Measurements from ENCODE around the gene AXL. TPM values are rescaled to one million over a fixed set of nuclear protein-coding genes. Genes with fewer than 3 reads are reported as not detected.

The AXL gene
- total RNA-seq, 2 donors from 2014 or later, result 26.1 to 168 TPM

DNA sequence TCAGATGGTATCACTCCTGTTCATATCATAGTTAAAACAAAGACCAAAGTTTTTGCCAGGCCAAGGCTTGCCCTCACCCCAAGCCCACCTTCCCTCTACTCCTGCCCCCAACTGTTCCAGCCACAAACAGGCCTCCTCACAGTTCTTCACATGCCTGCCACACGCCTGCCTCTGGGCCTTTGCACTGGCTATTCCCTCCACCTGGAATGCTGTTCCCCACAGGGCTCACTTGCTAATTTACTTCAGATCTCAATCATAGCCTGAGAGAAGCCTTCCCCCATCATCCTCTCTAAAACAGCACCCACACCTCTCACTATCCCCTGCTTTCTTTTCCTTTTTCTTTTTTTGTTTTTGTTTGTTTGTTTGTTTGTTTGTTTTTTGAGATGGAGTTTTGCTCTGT, 4.9 kb upstream of the AXL start:
- Histone ChIP-seq H3K27me3 (replicated peaks; ENCODE audit: insufficient read depth) (no peaks in the 10 kb centered on the region), H3K27ac (no peak overlapping the region), H3K4me1 (replicated peaks) (no peaks in the 10 kb centered on the region), H3K36me3 (no peaks in the 10 kb centered on the region), H3K9me3 (no peaks in the 10 kb centered on the region), H3K4me3 (no peak overlapping the region)
- no peak for TF ChIP-seq POLR2AphosphoS5 (IDR thresholded peaks at IDR 0.05)
- 100% methylated on average over 1 of the region's 1 CpG for WGBS
- intact Hi-C loops (cut with DNase I), result no loop called here
- no peak for DNase-seq (ENCODE audit: low spot score)

DNA sequence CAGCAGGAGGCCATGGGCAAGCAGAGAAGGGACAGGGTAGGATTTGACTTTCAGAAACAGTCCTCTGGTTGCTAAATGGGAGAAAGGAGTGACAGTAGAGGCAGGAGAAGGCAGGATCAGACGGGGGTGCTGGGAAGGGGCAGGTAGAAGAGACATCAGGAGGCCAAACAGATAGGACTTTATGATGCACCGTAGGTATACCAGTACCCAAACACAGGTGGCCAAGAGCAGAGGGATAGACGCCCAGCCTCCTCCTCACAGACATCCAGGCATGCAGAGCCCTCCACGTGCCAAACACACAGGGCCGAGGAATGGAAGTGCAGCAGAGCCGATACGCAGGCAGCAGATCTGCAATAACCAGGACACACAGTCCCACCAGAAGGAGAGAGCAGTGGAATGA, 1.3 kb upstream of the AXL start:
- Histone ChIP-seq H3K9me3 (no peaks in the 10 kb centered on the region), H3K36me3 (no peaks in the 10 kb centered on the region), H3K27ac (peak overlapping the region; percentile 88 to 91), H3K4me1 (replicated peaks) (no peaks in the 10 kb centered on the region), H3K27me3 (replicated peaks; ENCODE audit: insufficient read depth) (no peaks in the 10 kb centered on the region), H3K4me3 (no peak overlapping the region)
- no peak for DNase-seq (ENCODE audit: low spot score)
- 59% methylated on average over 7 of the region's 7 CpGs for WGBS
- intact Hi-C loops (cut with DNase I), result loop anchor here (5.0 kb wide), 1 partner anchor 90 kb away; no protein-coding TSS in a partner anchor
- TF ChIP-seq POLR2AphosphoS5 (IDR thresholded peaks at IDR 0.05), result no peak
- TF ChIP-seq POLR2A (IDR thresholded peaks at IDR 0.05), result no peak
- TF ChIP-seq, protein P1, sequence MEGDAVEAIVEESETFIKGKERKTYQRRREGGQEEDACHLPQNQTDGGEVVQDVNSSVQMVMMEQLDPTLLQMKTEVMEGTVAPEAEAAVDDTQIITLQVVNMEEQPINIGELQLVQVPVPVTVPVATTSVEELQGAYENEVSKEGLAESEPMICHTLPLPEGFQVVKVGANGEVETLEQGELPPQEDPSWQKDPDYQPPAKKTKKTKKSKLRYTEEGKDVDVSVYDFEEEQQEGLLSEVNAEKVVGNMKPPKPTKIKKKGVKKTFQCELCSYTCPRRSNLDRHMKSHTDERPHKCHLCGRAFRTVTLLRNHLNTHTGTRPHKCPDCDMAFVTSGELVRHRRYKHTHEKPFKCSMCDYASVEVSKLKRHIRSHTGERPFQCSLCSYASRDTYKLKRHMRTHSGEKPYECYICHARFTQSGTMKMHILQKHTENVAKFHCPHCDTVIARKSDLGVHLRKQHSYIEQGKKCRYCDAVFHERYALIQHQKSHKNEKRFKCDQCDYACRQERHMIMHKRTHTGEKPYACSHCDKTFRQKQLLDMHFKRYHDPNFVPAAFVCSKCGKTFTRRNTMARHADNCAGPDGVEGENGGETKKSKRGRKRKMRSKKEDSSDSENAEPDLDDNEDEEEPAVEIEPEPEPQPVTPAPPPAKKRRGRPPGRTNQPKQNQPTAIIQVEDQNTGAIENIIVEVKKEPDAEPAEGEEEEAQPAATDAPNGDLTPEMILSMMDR (IDR thresholded peaks at IDR 0.05), result no peak

DNA sequence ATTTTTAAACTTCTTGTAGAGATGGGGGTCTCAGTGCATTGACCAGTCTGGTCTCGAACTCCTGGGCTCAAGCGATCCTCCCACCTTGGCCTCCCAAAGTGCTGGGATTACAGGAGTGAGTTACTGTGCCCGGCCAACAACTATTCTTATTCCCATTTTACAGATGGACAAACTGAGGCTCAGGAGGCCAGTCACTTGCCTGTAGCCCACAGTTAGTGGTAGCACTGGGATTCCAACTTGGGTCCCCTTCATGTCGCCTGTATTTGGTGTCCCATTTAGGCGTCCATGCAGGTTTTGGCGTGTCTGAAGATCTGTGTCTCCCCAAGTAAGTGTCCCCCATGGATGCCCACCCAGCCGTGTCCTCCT, 791 bp upstream of the AXL start:
- Histone ChIP-seq H3K4me1 (replicated peaks) (no peaks in the 10 kb centered on the region), H3K27ac (peak overlapping the region; percentile 88 to 91), H3K36me3 (no peaks in the 10 kb centered on the region), H3K27me3 (replicated peaks; ENCODE audit: insufficient read depth) (no peaks in the 10 kb centered on the region), H3K9me3 (no peaks in the 10 kb centered on the region), H3K4me3 (peak overlapping the region; percentile 44 to 52)
- no peak for DNase-seq (ENCODE audit: low spot score)
- intact Hi-C loops (cut with DNase I), result loop anchor here (5.0 kb wide), 1 partner anchor 89 kb away; no protein-coding TSS in a partner anchor
- TF ChIP-seq, protein P1 (IDR thresholded peaks at IDR 0.05), result no peak
- TF ChIP-seq POLR2A (IDR thresholded peaks at IDR 0.05), result no peak
- no peak for TF ChIP-seq POLR2AphosphoS5 (IDR thresholded peaks at IDR 0.05)
- 52% methylated on average over 7 of the region's 7 CpGs for WGBS

DNA sequence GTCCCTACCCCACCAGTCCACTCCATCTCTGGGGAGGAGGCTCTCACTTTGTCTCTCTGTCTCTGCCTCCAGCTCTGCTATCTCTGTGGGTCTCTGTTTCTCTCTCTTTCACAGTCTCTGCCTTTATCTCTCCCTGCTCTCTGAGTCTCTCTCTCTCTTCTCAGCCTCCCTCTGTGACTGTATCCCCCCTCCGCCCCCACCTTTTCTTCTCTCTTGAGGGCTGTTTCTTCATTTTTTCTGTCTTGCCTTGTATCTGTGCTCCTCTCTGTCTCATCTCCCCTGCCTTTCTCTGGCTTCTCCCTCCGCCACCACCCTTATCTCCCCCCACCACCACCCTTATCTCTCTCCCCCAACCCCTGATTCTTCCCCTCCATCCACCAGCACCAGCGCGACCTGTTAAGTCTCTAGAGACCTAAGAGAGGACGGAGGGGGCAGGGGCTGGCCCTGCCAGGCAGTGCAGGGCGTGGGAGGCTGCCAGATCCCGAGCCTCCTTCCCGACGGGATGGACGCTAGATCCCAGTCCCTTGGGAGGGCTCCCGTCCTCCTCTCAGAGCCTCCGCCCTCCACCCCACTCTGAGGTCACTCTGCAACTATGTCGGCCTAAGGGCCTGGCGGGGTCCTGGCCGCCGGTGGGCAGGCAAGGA, 1.0 kb downstream of the AXL start:
- Histone ChIP-seq H3K27ac (peak overlapping the region; percentile 88 to 91), H3K36me3 (no peaks in the 10 kb centered on the region), H3K4me3 (peak overlapping the region; percentile 44 to 52), H3K27me3 (replicated peaks; ENCODE audit: insufficient read depth) (no peaks in the 10 kb centered on the region), H3K4me1 (replicated peaks) (no peaks in the 10 kb centered on the region), H3K9me3 (no peaks in the 10 kb centered on the region)
- DNase-seq (ENCODE audit: low spot score), result no peak
- intact Hi-C loops (cut with DNase I), result loop anchor here (5.0 kb wide), 1 partner anchor 87 kb away; no protein-coding TSS in a partner anchor
- TF ChIP-seq POLR2A (IDR thresholded peaks at IDR 0.05) (no peak), POLR2AphosphoS5 (IDR thresholded peaks at IDR 0.05) (no peak)
- TF ChIP-seq, protein P1 (IDR thresholded peaks at IDR 0.05), result no peak
- 29% methylated on average over 15 of the region's 16 CpGs for WGBS

DNA sequence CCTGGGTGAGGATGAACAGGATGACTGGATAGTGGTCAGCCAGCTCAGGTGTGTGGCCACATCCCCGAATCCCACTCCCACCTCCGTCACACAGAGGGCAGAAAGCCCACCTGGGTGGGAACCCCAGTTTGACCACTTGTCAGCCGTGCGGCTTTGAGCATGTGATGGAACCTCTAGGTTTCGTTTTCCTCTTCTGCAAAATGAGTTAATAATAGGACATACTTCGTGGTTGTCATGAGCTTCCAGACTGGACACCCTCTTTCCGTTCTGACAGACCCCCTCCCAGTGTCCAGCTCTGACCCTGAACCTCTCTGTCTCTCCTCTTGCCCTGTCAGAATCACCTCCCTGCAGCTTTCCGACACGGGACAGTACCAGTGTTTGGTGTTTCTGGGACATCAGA, 1.8 kb downstream of the AXL start:
- TF ChIP-seq, protein P1 (IDR thresholded peaks at IDR 0.05), result no peak
- TF ChIP-seq POLR2AphosphoS5 (IDR thresholded peaks at IDR 0.05), result no peak
- no peak for TF ChIP-seq POLR2A (IDR thresholded peaks at IDR 0.05)
- intact Hi-C loops (cut with DNase I), result no loop called here
- 72% methylated on average over 9 of the region's 9 CpGs for WGBS
- Histone ChIP-seq H3K27ac (peak overlapping the region; percentile 88 to 91), H3K36me3 (no peaks in the 10 kb centered on the region), H3K27me3 (replicated peaks; ENCODE audit: insufficient read depth) (no peaks in the 10 kb centered on the region), H3K9me3 (no peaks in the 10 kb centered on the region), H3K4me3 (peak overlapping the region; percentile 44 to 52), H3K4me1 (replicated peaks) (no peaks in the 10 kb centered on the region)
- DNase-seq (ENCODE audit: low spot score), result no peak

Measured in prostate gland (tissue), 2 donors.